GM11168 (cell line): ENCODE data around the gene RNF183.
"Not testable (repeated sequence)": the region's sequence is repeated elsewhere in the genome, so short reads cannot be mapped to it uniquely, and the experiment has no call there.

Experiments used
- in situ Hi-C: fragments of 300-500 bp; cut with MboI; formaldehyde crosslinking; loops from one replicate; pipeline ENCODE4 v1.12.0; 2022; ENCODE audit warnings: low sequenced_read_pairs; ENCODE audit not compliant: unreplicated experiment

The RNF183 gene

GRCh38 chr9:113281356-113281755 lies 21.8 kb downstream of the RNF183 start:
- in situ Hi-C loops = no loop called here

GRCh38 chr9:113278840-113279239 lies 24.3 kb downstream of the RNF183 start:
- in situ Hi-C loops = no loop called here

DNA sequence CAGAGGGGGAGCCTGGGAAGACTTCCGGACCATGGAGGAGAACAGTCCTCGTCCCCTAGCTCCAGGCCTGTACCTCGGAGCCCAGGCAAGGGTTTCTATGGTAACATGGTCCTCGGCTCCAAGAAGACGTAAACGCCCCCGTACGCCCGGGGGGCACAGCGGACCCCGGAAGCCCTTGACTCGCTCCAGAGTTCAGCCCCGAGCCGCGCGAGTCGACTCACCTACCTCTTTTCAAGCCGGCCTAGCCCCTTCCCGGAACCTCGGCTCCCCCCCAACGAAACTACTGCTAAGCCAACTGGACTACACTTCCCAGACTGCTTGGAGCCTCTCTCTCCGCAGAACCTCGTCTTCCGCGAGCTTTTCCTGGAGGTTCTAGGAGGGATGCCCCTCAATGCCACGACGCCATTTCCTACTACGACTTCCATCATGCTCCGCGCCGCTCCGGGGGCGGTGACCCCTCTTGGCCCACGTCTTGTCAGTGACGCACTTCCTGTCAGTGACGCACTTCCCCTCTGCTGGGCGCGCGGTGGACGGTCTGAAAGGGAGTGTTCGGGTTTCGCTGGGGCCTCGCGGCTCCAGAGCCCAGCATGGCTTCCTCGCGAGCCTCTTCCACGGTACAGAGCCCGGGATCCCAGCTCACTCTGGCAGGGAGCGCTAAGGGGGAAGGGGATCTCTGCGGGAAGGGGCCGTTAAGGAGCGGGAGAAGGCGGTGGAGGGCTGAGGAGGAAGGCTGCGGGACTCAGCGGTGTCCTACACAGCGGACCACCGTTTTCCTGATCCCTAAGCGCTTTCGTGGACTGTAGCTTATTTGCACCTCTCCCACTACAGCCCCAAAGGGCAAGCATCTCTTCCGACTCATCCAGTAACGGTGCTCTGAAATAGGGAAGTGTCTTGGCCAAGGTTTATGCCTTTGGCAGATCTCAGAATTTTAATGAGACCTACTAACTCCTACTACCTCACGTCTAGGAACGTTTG lies 27.7 kb downstream of the RNF183 start, which contains the start of the genes CDC26 and PRPF4:
Gene CDC26, minus strand, starts transcription at position 416 of the 975 bp plus-strand sequence. CDS start 3,065 bp downstream, outside the sequence.
Gene PRPF4, plus strand, starts transcription at position 502 of the 975 bp plus-strand sequence. Its CDS starts 86 bp downstream, at position 588.
- in situ Hi-C loops = no loop called here

DNA sequence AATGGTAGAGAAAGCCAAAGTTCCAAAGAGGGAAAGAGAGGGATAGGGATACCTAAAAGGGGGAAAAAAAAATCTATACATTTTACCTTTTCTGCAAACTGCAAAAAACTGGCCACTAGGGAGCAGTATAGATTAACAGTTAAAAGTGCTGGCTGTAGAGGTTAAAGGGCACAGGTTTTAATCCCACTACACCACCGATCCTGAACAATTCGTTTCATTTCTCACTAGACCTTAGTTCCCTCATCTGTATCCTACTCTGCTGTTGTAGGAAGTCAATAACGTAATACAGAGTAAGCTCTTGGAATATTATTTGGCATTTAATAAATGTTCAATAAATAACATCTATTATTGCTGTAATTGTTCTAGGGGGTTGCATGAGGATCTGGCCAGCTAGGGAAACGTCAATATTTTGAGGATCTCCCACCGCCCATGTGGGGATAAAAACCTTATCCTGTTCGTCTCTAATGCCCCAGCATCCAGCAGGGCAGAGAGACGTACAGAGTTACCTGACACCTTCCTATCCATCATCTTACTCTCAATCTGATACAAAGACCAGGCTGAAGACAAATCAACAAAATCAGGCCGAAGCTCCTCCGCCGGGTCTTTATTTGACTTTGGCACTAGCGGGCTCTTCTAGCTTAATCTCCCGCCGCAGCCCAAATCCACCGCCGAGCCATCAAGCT lies 28.6 kb downstream of the RNF183 start:
- in situ Hi-C loops = no loop called here

GRCh38 chr9:113269871-113270270 lies 33.3 kb downstream of the RNF183 start:
- in situ Hi-C loops = no loop called here

- in situ Hi-C loops = no loop called here
Measured at GRCh38 chr9:113269355-113269754, 33.8 kb downstream of the RNF183 start.

- in situ Hi-C loops = no loop called here
Measured at GRCh38 chr9:113267911-113268566, 35.1 kb downstream of the RNF183 start.

- in situ Hi-C loops = no loop called here
Measured at GRCh38 chr9:113266174-113266573, 37.0 kb downstream of the RNF183 start.

- in situ Hi-C loops = no loop called here
Measured at GRCh38 chr9:113261917-113262671, 41.1 kb downstream of the RNF183 start.

- in situ Hi-C loops = no loop called here
Measured at GRCh38 chr9:113258282-113258681, 44.9 kb downstream of the RNF183 start.

GRCh38 chr9:113257863-113258262 lies 45.3 kb downstream of the RNF183 start:
- in situ Hi-C loops = no loop called here

DNA sequence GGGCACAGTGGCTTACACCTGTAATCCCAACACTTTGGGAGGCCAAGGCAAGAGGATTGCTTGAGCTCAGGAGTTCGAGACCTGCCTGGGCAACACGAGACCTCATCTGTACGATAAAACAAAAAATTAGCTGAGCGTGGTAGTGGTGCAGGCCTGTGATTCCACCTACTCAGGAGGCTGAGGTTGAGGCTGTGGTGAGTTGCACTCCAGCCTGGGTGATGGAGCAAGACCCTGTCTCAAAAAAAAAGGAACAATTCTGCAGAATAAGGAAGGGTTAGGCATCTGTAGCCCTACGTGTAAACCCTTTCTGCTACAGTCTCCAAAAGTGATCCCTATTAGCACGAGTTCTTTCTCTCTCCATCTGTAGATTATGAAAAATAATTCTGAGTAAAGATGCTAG lies 47.7 kb downstream of the RNF183 start:
- in situ Hi-C loops = no loop called here

- in situ Hi-C loops = no loop called here
Measured at GRCh38 chr9:113254991-113255390, 48.2 kb downstream of the RNF183 start.

DNA sequence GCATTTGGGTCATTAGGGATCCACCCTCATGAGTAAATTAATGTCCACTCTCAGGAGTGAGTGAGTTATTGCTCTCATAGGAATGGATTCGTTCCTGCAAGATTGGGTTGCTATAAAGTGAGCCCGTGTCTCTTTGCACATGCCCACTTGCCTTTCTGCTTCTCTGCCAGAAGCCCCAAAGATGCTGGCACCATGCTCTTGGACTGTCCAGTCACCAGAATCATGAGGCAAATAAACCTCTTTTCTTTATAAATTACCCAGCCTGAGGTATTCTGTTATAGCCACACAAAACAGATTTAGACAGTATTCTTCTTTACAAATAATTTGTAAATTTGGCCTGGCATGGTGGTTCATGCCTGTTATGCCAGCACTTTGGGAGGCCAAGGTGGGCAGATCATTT lies 52.4 kb downstream of the RNF183 start:
- in situ Hi-C loops = no loop called here

DNA sequence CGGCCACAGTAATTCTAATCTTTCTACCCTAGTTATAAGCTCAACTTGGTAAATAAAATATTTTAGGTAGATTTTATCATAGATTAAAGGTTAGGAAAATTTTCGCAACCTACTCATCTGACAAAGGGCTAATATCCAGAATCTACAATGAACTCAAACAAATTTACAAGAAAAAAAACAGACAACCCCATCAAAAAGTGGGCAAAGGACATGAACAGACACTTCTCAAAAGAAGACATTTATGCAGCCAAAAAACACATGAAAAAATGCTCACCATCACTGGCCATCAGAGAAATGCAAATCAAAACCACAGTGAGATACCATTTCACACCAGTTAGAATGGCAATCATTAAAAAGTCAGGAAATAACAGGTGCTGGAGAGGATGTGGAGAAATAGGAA lies 53.5 kb downstream of the RNF183 start:
- in situ Hi-C loops = not testable (repeated sequence)

- in situ Hi-C loops = no loop called here
Measured at GRCh38 chr9:113247640-113248039, 55.5 kb downstream of the RNF183 start.
